Colonic mucosa (tissue), 4 donors: ENCODE results near the gene XPC. TPM values are rescaled to one million over a fixed set of nuclear protein-coding genes. Genes with fewer than 3 reads are reported as not detected.

Source experiments
- DNase-seq: peaks from one replicate; pipeline ENCODE4 v3.0.0-alpha.2; 2020
- H3K27ac ChIP-seq: fragments of 200-600 bp; one replicate; pipeline ENCODE4 v1.8.0; 2021
- H3K27me3 ChIP-seq: fragments of 200-600 bp; one replicate; pipeline ENCODE4 v1.8.0; 2021
- H3K36me3 ChIP-seq: fragments of 200-600 bp; one replicate; pipeline ENCODE4 v1.8.0; 2021
- H3K4me1 ChIP-seq: fragments of 200-600 bp; one replicate; pipeline ENCODE4 v1.8.0; 2021; ENCODE audit warnings: mild to moderate bottlenecking
- H3K4me3 ChIP-seq: fragments of 200-600 bp; one replicate; pipeline ENCODE4 v1.8.0; 2021
- H3K9ac ChIP-seq, 2 donors: one replicate each; pipeline ENCODE4 v1.7.0; 2013; ENCODE audit warnings: control low read depth in 2 of 2, low read depth in 2 of 2, low read length in 2 of 2
- H3K9me3 ChIP-seq: fragments of 200-600 bp; one replicate; pipeline ENCODE4 v1.8.0; 2021
- CTCF ChIP-seq: fragments of 200-600 bp; IDR thresholded peaks from one replicate; pipeline ENCODE4 v1.8.0; 2022; ENCODE audit warnings: antibody characterized with exemption, mild to moderate bottlenecking
- intact Hi-C: fragments of 100-400 bp; cut with DNase I; formaldehyde crosslinking; loops from one replicate; pipeline ENCODE4 v1.14.1; 2022
- total RNA-seq, 2 donors: library from RNA; stranded (reverse); fragmentation: NEBNext Ultra II Directional in 1 of 2; extraction: Animal tissue kit (Norgen Biotek cat#: 25700) in 1 of 2; gene quantifications; one replicate each; pipeline ENCODE4 v1.2.1, GENCODE V29; 2021
- donor health status: healthy.
- donor health status: DM: no; HTN: no; CAD: no.
- donor health status: DM: no; HTN: no; CAD: no.

The XPC gene
- total RNA-seq, 2 donors from 2014 or later, result 14.7 to 23.3 TPM

GRCh38 chr3:14126017-14126886, 52.1 kb downstream of the XPC start:
- H3K27me3 ChIP-seq, result no peaks in the 10 kb centered on the region
- no peak for TF ChIP-seq CTCF
- H3K36me3 ChIP-seq, result peaks cover 3% of the 10 kb centered on the region
- no peak for DNase-seq
- peak overlapping the region; percentile 88 for H3K27ac ChIP-seq
- intact Hi-C loops, result no loop called here
- H3K4me3 ChIP-seq, result peak overlapping the region; percentile 80
- peaks cover 14% of the 10 kb centered on the region for H3K4me1 ChIP-seq
- peak overlapping the region; percentile 88 to 96 for H3K9ac ChIP-seq
- H3K9me3 ChIP-seq, result no peaks in the 10 kb centered on the region

DNA sequence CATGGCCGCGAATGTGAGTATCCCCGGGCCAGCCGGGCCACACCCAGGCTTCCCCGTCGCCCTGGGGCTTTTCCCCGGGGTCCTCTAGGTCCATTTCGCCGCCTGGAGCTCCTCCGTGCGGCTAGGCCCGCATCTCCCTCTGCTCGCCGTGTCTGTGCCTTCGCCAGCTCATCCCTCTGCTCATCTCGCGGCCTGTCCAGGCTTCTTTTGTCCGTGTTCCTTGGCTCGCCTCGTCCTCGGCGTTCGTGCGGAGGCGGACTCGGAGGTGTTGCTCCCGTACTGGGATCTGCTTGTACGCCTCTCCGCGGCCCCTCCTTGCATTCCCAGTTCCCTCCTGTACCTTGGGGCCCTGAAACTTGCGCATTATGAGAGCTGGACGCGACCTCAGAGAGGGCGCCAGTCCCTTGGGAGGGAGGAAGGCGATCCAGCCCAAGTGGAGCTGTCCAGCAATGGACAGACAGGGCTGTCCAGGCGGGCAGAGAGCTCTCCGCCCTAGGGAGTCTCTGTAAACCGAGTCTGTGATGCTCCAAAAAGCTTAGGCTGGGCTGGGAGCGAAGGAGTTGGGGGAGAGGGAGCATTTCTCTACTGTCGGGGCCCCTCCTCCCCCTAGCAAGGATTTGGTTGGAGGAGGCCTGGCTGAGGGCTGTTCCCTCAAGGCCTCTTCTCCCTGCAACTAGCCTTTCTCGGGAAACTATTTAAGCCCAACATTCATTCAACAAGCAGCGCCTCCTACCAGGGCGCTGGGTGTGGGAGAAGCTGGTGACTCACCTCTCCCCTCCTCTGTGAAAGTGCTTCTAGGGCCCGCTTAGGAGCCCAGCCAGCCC, 53.0 kb downstream of the XPC start:
- H3K27ac ChIP-seq, result peak overlapping the region; percentile 88
- DNase-seq, result peak; percentile 80
- H3K9me3 ChIP-seq, result no peaks in the 10 kb centered on the region
- H3K4me3 ChIP-seq, result peak overlapping the region; percentile 80
- H3K36me3 ChIP-seq, result no peaks in the 10 kb centered on the region
- intact Hi-C loops, result no loop called here
- peak overlapping the region; percentile 88 to 96 for H3K9ac ChIP-seq
- H3K27me3 ChIP-seq, result no peaks in the 10 kb centered on the region
- TF ChIP-seq CTCF, result no peak
- peaks cover 14% of the 10 kb centered on the region for H3K4me1 ChIP-seq

DNA sequence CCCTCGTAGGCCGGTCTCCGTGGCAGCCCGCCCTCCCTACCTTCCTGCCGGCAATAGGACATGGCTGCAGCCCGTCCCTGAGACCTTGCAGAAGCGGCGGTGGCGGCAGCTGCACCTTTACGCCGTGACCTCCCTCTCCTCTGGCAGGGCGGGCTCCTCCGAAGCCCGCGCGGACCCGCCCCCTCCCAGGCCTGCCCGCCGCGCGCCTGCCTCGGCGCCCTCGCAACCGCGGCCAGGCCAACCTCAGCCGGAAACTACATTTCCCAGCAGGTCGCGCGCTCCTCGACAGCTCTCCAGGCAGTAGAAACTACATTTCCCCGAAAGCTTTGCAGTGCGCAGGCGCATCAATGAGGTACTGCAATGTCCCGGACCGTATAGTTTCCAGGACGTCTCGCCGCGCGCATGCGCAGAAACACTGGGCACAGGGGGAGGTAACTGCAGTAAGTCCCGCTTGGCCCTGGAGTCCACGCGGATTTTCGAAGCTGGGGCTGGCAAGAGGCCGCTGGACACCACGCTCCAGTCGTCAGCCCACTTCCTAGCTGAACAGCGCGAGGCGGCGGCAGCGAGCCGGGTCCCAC, 53.7 kb downstream of the XPC start, which contains the start of the genes CHCHD4 and TMEM43:
TSS of gene CHCHD4 (minus strand) at position 256 of the 578 bp plus-strand sequence. CDS start at position 62, 194 bp downstream.
TSS of gene TMEM43 (plus strand) at position 438 of the 578 bp plus-strand sequence. CDS start 142 bp downstream, outside the sequence.
- Histone ChIP-seq H3K36me3 (no peaks in the 10 kb centered on the region), H3K4me3 (peak within 1 kb of the TSS; percentile 80), H3K27me3 (no peaks in the 10 kb centered on the region), H3K9ac (peak within 1 kb of the TSS; percentile 88 to 96), H3K27ac (peak within 1 kb of the TSS; percentile 88), H3K9me3 (no peaks in the 10 kb centered on the region), H3K4me1 (peaks cover 14% of the 10 kb centered on the region)
- DNase-seq, result peak; percentile 100
- no peak for TF ChIP-seq CTCF
- intact Hi-C loops, result loop anchor here (5.0 kb wide), 1 partner anchor 53 kb away; the partner anchor contains the start of genes LSM3 and XPC

DNA sequence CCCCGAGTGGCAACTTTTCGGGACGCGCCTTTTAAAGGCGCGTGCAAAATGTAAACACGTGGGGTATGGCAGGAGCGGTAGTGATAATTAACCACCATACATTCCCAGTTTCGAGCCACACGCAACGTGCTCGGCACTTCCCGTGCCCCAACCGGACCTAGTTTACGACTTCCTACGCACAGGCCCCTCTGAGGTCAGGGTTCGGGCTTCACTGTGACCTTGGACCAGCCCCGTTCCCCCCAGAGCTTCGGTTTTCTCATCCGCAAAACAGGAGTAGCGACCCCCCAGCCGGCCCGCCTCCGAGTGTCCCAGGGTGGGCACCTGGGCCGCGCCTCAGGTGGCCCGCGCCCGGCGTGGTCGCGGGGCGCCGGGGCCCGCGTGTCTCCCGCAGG, 54.2 kb downstream of the XPC start:
- no peak for TF ChIP-seq CTCF
- peak overlapping the region; percentile 88 for H3K27ac ChIP-seq
- peak; percentile 80 for DNase-seq
- H3K9me3 ChIP-seq, result no peaks in the 10 kb centered on the region
- peaks cover 14% of the 10 kb centered on the region for H3K4me1 ChIP-seq
- peak overlapping the region; percentile 58 to 96 for H3K9ac ChIP-seq
- H3K4me3 ChIP-seq, result peak overlapping the region; percentile 80
- no peaks in the 10 kb centered on the region for H3K27me3 ChIP-seq
- intact Hi-C loops, result loop anchor here (5.0 kb wide), 1 partner anchor 53 kb away; the partner anchor contains the start of genes LSM3 and XPC
- no peaks in the 10 kb centered on the region for H3K36me3 ChIP-seq
